GM20431 (cell line): ENCODE measurements around the gene OPCML.

ENCODE experiments used
- in situ Hi-C: fragments of 300-500 bp; cut with MseI, MboI; formaldehyde crosslinking; loops from one replicate; pipeline ENCODE4 v1.15.0; 2020; ENCODE audit warnings: low sequenced_read_pairs; ENCODE audit not compliant: unreplicated experiment

OPCML gene

GRCh38 chr11:133064152-133064877, 468.0 kb downstream of the OPCML start:
- in situ Hi-C loops: no loop called here

DNA sequence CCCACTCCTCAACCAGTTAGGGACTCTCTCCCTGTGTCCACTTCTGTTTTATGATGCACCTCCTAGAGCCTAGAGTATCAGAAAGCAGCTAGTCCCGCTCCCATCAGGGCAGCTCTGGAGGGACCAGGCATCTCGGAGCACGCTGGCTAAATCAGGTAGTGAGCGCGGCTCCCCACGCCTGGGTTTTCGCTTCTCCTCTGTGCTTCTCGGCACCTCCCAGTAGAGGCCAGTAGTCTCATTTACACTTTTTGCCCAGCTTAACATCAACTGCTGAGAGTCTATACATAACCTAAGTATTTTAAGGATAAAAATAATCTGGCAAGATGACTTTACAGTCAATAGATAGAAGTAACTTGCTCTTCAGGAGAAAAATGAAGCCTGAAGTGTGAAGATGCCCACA, 473.8 kb downstream of the OPCML start:
- in situ Hi-C loops: no loop called here

GRCh38 chr11:133053124-133053776, 479.1 kb downstream of the OPCML start:
- in situ Hi-C loops: no loop called here

- in situ Hi-C loops: no loop called here
Measured at GRCh38 chr11:133052537-133052936, 479.8 kb downstream of the OPCML start.

- in situ Hi-C loops: no loop called here
Measured at GRCh38 chr11:133049244-133050019, 482.9 kb downstream of the OPCML start.

- in situ Hi-C loops: no loop called here
Measured at GRCh38 chr11:133048270-133048669, 484.0 kb downstream of the OPCML start.

DNA sequence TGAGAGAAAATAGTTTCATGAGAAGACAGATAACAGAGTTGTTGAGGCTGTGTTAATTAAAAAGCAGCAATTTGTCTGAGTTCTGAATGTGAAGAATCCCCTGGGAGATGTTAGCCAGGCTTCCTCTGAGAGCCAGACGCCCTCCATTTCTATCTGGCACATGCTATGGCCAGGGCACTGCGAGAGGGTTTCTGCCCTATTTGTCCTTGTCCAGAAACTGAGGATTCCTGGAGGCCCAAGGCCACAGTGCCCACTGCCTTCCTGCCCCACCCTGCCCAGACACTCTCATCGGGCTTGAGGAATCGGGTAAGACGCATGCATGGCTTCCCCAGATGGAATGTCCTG, 484.6 kb downstream of the OPCML start:
- in situ Hi-C loops: no loop called here

- in situ Hi-C loops: no loop called here
Measured at GRCh38 chr11:133047036-133047770, 485.1 kb downstream of the OPCML start.

GRCh38 chr11:133046252-133046651, 486.0 kb downstream of the OPCML start:
- in situ Hi-C loops: no loop called here

DNA sequence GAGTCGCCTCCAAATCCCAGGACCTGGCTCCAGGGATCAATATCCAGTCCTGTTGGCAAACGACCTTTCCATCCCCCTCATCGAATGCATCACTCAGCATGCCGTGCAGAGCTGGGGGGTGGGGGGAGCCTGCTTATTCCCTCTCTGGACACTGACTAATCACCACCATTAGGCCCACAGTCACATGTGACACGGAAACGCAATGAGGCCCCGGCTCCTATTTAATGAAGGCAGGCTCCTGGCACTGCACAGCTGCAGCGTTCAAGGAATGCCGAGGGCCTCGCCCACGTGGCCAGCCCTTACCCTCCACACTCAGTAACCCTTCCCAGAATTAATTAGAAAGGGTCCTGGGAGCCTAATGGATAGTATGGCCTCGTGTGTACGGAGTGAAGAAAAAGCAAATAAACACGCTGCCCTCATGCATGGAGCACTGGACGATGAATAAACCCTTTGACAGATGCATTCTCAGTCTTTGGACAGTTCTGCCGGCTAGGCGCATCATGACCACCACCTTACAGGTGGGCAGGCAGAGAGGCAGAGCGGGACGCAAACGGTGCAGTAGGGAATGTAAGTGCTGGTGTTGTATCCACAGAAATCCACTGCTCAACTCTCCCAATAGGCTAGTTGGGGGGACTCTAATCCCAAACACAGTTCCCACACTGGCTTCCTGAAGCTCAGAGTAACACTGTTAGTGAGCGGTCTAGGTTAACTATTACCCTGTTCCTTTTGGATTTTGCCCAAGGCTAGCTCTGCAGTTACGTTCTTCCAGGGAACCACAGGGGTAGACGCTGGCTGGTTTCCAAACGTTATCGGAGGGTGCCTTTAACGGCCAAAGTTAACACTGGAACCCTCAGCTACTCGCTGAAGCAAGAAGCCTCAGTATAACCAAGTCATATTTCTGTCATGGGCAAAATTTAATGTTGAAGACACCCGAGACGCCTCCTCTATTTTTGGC, 490.1 kb downstream of the OPCML start:
- in situ Hi-C loops: no loop called here

DNA sequence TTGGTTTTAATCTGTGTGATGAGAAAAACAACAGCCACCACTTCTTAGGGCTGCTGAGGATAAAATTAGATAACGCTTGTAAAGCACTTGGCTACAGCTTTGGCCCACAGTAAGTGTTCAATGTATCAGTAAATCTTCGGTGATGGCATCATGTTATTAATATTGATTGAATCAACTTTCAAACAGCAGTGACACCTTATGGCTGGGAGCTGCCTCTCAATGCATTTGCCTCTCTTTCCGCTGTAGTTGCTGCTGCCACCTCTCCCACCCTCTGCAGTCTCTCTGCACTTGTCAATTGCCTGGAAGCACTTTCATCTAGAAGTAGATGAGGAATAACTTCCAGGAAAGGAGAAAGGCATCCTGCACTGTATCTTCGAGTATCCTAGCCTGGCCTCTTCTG, 491.1 kb downstream of the OPCML start:
- in situ Hi-C loops: no loop called here

GRCh38 chr11:133040289-133040900, 491.9 kb downstream of the OPCML start:
- in situ Hi-C loops: no loop called here

DNA sequence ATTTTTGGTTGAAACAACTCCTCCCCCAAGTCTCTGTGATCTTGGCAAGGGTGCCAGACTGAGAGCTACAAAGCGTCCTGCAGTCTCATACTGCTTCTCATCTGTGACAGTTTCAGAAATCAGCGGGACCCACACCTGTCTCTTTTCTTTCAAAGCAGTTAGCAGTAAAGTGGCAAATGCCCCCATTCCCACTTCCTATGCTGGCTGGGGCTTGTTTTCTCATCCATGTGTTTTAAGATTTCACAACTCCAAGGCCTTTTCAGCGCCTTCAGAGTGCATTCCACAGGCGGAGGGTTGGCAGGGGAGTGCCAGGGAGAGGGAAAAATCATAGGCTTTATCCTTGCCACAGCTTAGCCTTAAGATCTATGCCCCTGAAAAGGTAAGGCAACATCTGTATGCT, 493.5 kb downstream of the OPCML start:
- in situ Hi-C loops: no loop called here

DNA sequence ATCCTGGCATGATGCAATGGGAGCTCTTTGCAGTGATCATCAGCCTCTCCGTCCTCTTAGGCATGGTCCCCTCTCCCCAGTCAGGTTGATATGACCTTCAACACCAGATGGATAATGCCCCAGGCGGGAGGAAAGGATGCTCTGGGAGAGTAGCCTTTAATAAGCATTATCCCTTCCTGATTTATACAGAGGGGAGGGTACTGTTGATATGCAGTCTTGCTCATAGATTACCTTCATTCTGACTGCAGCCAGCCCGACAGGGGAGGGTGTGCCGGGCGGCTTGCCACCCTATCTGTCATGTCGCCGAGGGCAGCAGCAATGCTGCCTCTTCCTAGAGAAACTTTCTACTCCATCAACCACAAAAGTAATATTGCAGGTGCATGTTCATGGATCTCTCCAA, 497.4 kb downstream of the OPCML start:
- in situ Hi-C loops: no loop called here

DNA sequence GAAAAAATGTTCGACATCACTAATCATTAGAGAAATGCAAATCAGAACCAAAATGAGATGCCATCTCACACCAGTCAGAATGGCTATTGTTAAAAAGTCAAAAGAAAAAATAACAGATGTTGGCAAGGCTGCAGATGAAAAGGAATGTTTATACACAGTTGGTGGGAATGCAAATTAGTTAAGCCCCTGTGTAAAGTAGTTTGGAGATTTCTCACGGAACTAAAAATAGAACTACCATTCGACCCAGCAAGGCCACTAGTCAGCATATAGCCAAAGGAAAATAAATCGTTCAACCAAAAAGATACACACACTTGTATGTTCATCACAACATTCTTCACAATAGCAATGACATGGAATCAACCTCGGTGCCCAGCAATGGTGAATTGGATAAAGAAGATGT, 503.2 kb downstream of the OPCML start:
- in situ Hi-C loops: no loop called here

DNA sequence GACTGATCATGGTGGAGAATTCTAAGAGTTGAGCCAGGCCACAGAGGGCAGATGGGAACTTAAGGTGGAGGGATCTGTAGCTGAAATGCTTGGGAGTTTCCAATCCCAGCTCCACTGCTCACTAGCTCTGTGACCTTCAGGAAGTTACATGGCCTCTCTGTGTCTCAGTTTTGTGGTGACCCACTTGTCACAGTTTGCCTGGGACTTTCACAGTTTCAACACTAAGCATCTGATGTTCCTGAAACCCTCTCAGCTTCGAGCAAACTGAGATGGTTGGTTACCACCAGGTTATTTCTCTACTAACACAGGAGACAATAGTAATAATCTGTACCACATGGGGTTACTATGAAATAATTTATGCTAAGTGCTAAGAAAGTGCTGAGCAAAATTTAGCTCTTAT, 505.3 kb downstream of the OPCML start:
- in situ Hi-C loops: no loop called here

- in situ Hi-C loops: no loop called here
Measured at GRCh38 chr11:133024301-133024700, 508.0 kb downstream of the OPCML start.

DNA sequence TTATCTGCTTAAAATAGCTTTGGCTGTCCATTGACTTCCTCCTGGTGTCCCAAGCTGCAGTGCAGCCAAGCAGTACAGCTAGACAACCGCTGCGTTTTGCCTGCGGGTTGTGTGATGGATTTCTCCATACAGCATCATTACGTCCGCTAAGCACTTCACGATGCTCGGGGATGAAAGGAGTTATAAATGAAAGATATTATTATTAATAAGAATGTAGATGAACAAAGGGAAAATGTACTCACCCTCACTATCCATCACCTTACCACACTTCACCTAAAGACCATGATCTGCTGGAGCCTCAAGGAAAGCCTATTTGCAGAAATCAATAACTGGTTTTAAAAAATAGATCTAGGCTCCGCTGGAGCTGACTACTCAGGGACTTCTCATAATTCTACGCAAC, 509.1 kb downstream of the OPCML start:
- in situ Hi-C loops: no loop called here

- in situ Hi-C loops: no loop called here
Measured at GRCh38 chr11:133021553-133021952, 510.7 kb downstream of the OPCML start.
